Heart left ventricle (tissue), 16 donors: ENCODE measurements around the gene IL1RL1. TPM values are rescaled to one million over a fixed set of nuclear protein-coding genes. Genes with fewer than 3 reads are reported as not detected.
A peak's percentile ranks its signal among the peaks of the same experiment; 100 is the strongest.

ENCODE experiments used
- ATAC-seq, 4 donors: fragments of 200-7000 bp; cut with Tn5 transposase; one replicate each; pipeline ENCODE4 v1.9.1; 2020 to 2022; ENCODE audit warnings: moderate library complexity in 4 of 4, mild to moderate bottlenecking in 3 of 4, moderate number of reproducible peaks in 1 of 4
- DNase-seq, 5 donors: peaks; one replicate each; pipeline ENCODE4 v3.0.0-alpha.2; 2020
- H3K27ac ChIP-seq, 12 donors: fragments of 200-600 bp; sonication (generic) in 4 of 12; one replicate each; pipeline versions ENCODE4 v1.5.0 to v1.8.0; 2016 to 2022; ENCODE audit warnings: mild to moderate bottlenecking in 2 of 12
- H3K27me3 ChIP-seq, 9 donors: fragments of 200-600 bp; sonication (generic) in 2 of 9; one replicate each; pipeline versions ENCODE4 v1.5.1 to v1.8.0; 2016 to 2022; ENCODE audit warnings: mild to moderate bottlenecking in 3 of 9
- H3K36me3 ChIP-seq, 9 donors: fragments of 200-600 bp; sonication (generic) in 2 of 9; one replicate each; pipeline versions ENCODE4 v1.5.0 to v1.8.0; 2018 to 2022; ENCODE audit warnings: mild to moderate bottlenecking in 2 of 9
- H3K4me1 ChIP-seq, 12 donors: fragments of 200-600 bp; sonication (generic) in 4 of 12; one replicate each; pipeline versions ENCODE4 v1.5.0 to v1.8.0; 2016 to 2022; ENCODE audit warnings: mild to moderate bottlenecking in 3 of 12
- H3K4me3 ChIP-seq, 12 donors: fragments of 200-600 bp; sonication (generic) in 4 of 12; one replicate each; pipeline versions ENCODE4 v1.5.0 to v1.8.0; 2017 to 2022; ENCODE audit warnings: mild to moderate bottlenecking in 9 of 12, moderate library complexity in 4 of 12
- H3K9me3 ChIP-seq, 12 donors: fragments of 200-600 bp; sonication (generic) in 4 of 12; one replicate each; pipeline versions ENCODE4 v1.5.0 to v1.8.0; 2016 to 2022; ENCODE audit warnings: mild to moderate bottlenecking in 1 of 12
- POLR2A ChIP-seq, 2 donors: fragments of 450-650 bp; IDR thresholded peaks; one replicate each; pipeline ENCODE4 v1.6.1; 2017; ENCODE audit warnings: antibody characterized with exemption in 2 of 2, mild to moderate bottlenecking in 2 of 2, moderate library complexity in 2 of 2
- WGBS, 4 donors: extraction: QIAGEN DNeasy Blood & Tissue Kit in 2 of 4; methylation state at CpG; one replicate each; pipeline versions ENCODE4 v1.1.5 to v1.1.7; 2013 to 2018; 5-methylcytosine and 5-hydroxymethylcytosine counted together
- intact Hi-C, 10 donors: fragments of 100-400 bp; cut with DNase I; formaldehyde crosslinking; loops; one replicate each; pipeline versions ENCODE4 v1.11.1 to v1.14.2; 2022
- polyA plus RNA-seq, 2 donors: library from polyadenylated mRNA; stranded (reverse); fragments of 200-250 nt; gene quantifications; one replicate each; pipeline ENCODE4 v1.2.3, GENCODE V29; 2013
- total RNA-seq, 9 donors: library from RNA; depleted of rRNA in 2 of 9; stranded (reverse); fragments of >200 nt in 2 of 9; fragmentation: NEBNext Ultra II Directional in 3 of 9; extraction: Animal tissue kit (Norgen Biotek cat#: 25700) in 3 of 9; gene quantifications; one replicate each; pipeline versions ENCODE4 v1.1.0 to v1.2.4, GENCODE V29; 2016 to 2023
- TF ChIP-seq, protein P1 (sequence below), 12 donors: fragments of 200-600 bp; sonication (generic) in 4 of 12; IDR thresholded peaks; one replicate each; pipeline versions ENCODE4 v1.5.0 to v1.8.0; 2018 to 2022; ENCODE audit warnings: antibody characterized with exemption in 12 of 12, mild to moderate bottlenecking in 5 of 12
- donor health status: ischemic (EF 13 %, LVEDD 7.1; RV severe dilation, severe dysfunction).
- donor health status: healthy with polysubstance abuse.
- donor health status: DM: no; HTN: yes; CAD: no.
- donor health status: DM: no; HTN: no; CAD: no.
- donor health status: ischemic (EF 25% LVEDD 6.9; RV normal size, moderate dysfunction).
- donor health status: ischemic (EF 25% LVEDD 5.7; RV mildly dilated, moderate dysfunction).
- donor health status: healthy.
- donor health status: DM: yes; HTN: yes; CAD: no.
- donor health status: ischemic (EF 35%, LVEDD 5.7; RV mildly dilated, moderate dysfunction).
- donor health status: nonischemic (EF 11% LVEDD 7.7; RV severe dilation, severe dysfunction).
- donor health status: DM: yes; HTN: yes; CAD: no.
- donor health status: PGD.
- donor health status: ischemic (EF 29% LVEDD 5.4; RV normal size, mild dysfunction).
- donor health status: nonischemic (EF 23%, LVEDD 6.1; RV moderate dilation, normal function).

The IL1RL1 gene
- total and polyA plus RNA-seq, 11 donors = 0.25 to 84.9 (median 1.6) TPM

DNA sequence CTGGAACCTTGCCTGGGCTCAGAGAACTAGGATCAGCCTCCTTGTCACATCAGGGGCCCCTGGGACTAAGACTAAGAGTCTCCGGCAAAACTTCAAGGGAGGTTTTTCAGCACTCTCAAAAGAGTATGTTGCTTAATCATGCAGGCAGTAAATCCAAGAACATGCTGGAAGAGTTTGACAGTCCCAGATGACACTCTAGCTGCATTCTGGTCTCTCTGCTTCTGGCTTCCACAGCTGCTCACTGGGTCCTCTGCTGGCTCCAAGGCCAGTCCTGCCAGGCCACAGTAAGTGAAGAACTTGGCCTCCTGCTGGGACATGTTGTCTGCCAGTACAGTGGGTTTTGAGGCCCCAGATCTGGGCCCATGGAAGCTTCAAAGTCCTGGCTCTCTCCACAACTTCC is 45.2 kb upstream of the IL1RL1 start:
- Histone ChIP-seq H3K27me3 (peaks cover 0 to 6% (median 0%) of the 10 kb centered on the region in 9 donors), H3K27ac (peak overlapping the region in 2 of 12 donors; percentile 17 to 36), H3K9me3 (no peaks in the 10 kb centered on the region), H3K4me3 (no peak overlapping the region), H3K36me3 (no peaks in the 10 kb centered on the region), H3K4me1 (peaks cover 0 to 19% (median 0%) of the 10 kb centered on the region in 12 donors)
- intact Hi-C loops = loop anchor here in 1 of 10 donors (10.0 kb wide), 1 partner anchor 79 kb away; no protein-coding TSS in a partner anchor
- 74 to 91% (median 82%) methylated on average over 1 of the region's 1 CpG for WGBS, 4 donors
- ATAC-seq (peak in 2 of 4 donors; percentile 52 to 70), DNase-seq (peak in 1 of 5 donors; percentile 31)
- TF ChIP-seq, protein P1, sequence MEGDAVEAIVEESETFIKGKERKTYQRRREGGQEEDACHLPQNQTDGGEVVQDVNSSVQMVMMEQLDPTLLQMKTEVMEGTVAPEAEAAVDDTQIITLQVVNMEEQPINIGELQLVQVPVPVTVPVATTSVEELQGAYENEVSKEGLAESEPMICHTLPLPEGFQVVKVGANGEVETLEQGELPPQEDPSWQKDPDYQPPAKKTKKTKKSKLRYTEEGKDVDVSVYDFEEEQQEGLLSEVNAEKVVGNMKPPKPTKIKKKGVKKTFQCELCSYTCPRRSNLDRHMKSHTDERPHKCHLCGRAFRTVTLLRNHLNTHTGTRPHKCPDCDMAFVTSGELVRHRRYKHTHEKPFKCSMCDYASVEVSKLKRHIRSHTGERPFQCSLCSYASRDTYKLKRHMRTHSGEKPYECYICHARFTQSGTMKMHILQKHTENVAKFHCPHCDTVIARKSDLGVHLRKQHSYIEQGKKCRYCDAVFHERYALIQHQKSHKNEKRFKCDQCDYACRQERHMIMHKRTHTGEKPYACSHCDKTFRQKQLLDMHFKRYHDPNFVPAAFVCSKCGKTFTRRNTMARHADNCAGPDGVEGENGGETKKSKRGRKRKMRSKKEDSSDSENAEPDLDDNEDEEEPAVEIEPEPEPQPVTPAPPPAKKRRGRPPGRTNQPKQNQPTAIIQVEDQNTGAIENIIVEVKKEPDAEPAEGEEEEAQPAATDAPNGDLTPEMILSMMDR (IDR thresholded peaks at IDR 0.05) = no peak
- no peak for TF ChIP-seq POLR2A (IDR thresholded peaks at IDR 0.05)

DNA sequence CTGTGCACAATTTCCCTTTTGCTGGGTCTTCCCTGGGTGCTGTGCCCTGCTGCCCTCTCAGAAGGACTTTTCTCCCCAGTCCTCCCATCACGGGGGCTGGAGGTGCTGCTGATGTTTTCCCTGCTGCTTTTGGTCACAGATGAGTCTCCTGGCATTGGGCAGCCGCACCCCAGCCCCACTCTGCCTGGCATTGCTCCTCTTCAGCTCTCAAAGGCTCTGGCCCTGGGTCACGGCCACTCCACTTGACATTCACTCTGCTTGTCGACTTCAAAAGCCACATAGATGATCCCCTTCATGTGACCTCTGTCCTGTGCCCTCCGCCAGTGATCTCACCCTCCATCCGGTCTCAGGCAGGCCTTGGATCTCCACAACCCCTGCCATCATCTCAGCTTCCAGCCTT is 43.6 kb upstream of the IL1RL1 start:
- no peaks in the 10 kb centered on the region for H3K36me3 ChIP-seq
- H3K27me3 ChIP-seq = peaks cover 0 to 12% (median 0%) of the 10 kb centered on the region in 9 donors
- intact Hi-C loops = loop anchor here in 1 of 10 donors (10.0 kb wide), 1 partner anchor 77 kb away; no protein-coding TSS in a partner anchor
- no peaks in the 10 kb centered on the region for H3K9me3 ChIP-seq
- 74 to 86% (median 77%) methylated on average over 6 of the region's 6 CpGs for WGBS, 4 donors
- DNase-seq = no peak
- H3K4me3 ChIP-seq = no peak overlapping the region
- H3K27ac ChIP-seq = no peak overlapping the region
- H3K4me1 ChIP-seq = peaks cover 0 to 18% (median 0%) of the 10 kb centered on the region in 12 donors
- ATAC-seq = no peak
- TF ChIP-seq, protein P1 (IDR thresholded peaks at IDR 0.05) = no peak
- TF ChIP-seq POLR2A (IDR thresholded peaks at IDR 0.05) = no peak

DNA sequence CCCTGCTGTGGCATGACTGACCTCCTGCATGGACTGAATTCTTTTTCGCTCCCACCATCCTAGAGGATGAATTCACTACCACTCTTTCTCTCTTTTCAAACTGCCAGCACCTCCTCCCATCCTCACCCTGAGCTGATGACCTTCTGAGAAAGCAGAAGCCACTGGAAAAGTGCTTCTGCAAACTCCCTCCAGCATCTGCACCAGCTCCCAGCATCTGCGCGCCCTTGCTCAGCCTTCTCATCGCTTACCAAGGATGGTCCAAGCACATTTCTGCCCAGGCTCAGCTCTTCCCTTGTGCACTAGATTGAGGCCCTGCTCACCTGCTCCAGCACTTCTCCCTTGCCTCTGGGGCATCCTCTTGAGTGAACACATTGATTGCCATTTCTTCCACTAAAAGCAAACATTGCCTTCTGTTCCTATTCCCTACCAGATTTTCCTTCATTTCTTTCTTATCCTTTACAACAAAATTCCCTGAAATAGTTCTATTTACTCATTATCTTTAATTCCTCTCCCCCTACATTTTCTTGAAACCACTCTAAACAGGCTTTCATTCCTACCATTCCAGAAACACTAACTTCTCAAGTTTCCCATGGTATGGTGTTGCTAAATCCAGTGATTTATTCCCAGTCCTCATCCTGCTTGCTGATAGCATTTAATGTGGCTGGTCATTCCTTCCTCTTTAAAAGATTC is 42.7 kb upstream of the IL1RL1 start:
- Histone ChIP-seq H3K4me3 (no peak overlapping the region), H3K4me1 (peaks cover 0 to 21% (median 0%) of the 10 kb centered on the region in 12 donors), H3K27ac (peak overlapping the region in 1 of 12 donors; percentile 6), H3K9me3 (no peaks in the 10 kb centered on the region), H3K27me3 (peaks cover 0 to 15% (median 0%) of the 10 kb centered on the region in 9 donors), H3K36me3 (no peaks in the 10 kb centered on the region)
- WGBS, 4 donors = 84 to 96% (median 92%) methylated on average over 4 of the region's 4 CpGs
- no peak for ATAC-seq
- no peak for DNase-seq
- TF ChIP-seq, protein P1 (IDR thresholded peaks at IDR 0.05) = no peak
- no peak for TF ChIP-seq POLR2A (IDR thresholded peaks at IDR 0.05)
- intact Hi-C loops = loop anchor here in 1 of 10 donors (10.0 kb wide), 1 partner anchor 76 kb away; no protein-coding TSS in a partner anchor

DNA sequence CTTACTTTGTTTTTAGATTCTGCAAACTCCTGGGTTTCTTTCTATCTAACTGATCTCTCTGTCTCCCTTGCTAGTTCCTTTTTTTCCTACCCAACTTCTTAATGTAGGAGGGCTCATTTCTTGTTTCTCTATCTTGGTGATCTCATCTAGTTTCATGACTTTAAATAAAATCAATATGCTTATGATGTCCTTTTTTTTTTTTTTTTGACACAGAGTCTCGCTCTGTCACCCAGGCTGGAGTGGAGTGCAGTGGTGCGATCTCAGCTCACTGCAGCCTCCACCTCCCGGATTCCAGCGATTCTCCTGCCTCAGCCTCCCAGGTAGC is 42.2 kb upstream of the IL1RL1 start:
- Histone ChIP-seq H3K36me3 (no peaks in the 10 kb centered on the region), H3K27ac (peak overlapping the region in 1 of 12 donors; percentile 6), H3K4me1 (peaks cover 0 to 25% (median 0%) of the 10 kb centered on the region in 12 donors), H3K4me3 (no peak overlapping the region), H3K9me3 (no peaks in the 10 kb centered on the region), H3K27me3 (peaks cover 0 to 15% (median 0%) of the 10 kb centered on the region in 9 donors)
- 81 to 89% (median 86%) methylated on average over 4 of the region's 4 CpGs for WGBS, 4 donors
- intact Hi-C loops = loop anchor here in 1 of 10 donors (10.0 kb wide), 1 partner anchor 76 kb away; no protein-coding TSS in a partner anchor
- no peak for DNase-seq
- TF ChIP-seq, protein P1 (IDR thresholded peaks at IDR 0.05) = no peak
- no peak for TF ChIP-seq POLR2A (IDR thresholded peaks at IDR 0.05)
- no peak for ATAC-seq
